Activated T-cell treated with anti-CD3 and anti-CD28 coated beads, Interleukin-2, amount 50 U/mL, for 4 hours (primary cell): ENCODE measurements around the gene NAPSA. TPM values are rescaled to one million over a fixed set of nuclear protein-coding genes. Genes with fewer than 3 reads are reported as not detected.
A peak's percentile ranks its signal among the peaks of the same experiment; 100 is the strongest.

Source experiments
- ATAC-seq, 2 donors: fragments of 200-7000 bp; cut with Tn5 transposase; one replicate each; pipeline ENCODE4 v1.10.0; 2021
- DNase-seq: peaks from one replicate; pipeline ENCODE4 v3.0.0-alpha.2; 2020
- H3K27me3 Mint-ChIP-seq: one replicate; pipeline ENCODE4 v1.8.0; 2021; ENCODE audit warnings: low read depth, mixed read lengths
- H3K36me3 Mint-ChIP-seq: one replicate; pipeline ENCODE4 v1.8.0; 2022; ENCODE audit warnings: mixed read lengths; ENCODE audit not compliant: insufficient read depth
- H3K4me1 Mint-ChIP-seq: one replicate; pipeline ENCODE4 v1.8.0; 2021; ENCODE audit warnings: low read depth, mixed read lengths
- H3K4me3 Mint-ChIP-seq: one replicate; pipeline ENCODE4 v1.8.0; 2021; ENCODE audit warnings: mild to moderate bottlenecking, moderate library complexity, mixed read lengths
- H3K9me3 Mint-ChIP-seq: one replicate; pipeline ENCODE4 v1.8.0; 2021; ENCODE audit warnings: mixed read lengths
- total RNA-seq, 3 donors: library from RNA; stranded (reverse); gene quantifications; one replicate each; pipeline ENCODE4 v1.2.1, GENCODE V29; 2021

Gene NAPSA
- total RNA-seq, 3 donors from 2014 or later = 9.1 to 21.1 (median 10.4) TPM

GRCh38 chr19:50378863-50379236 lies 13.4 kb upstream of the NAPSA start:
- DNase-seq (no peak), ATAC-seq (no peak)
- Mint-ChIP-seq H3K9me3 (no peaks in the 10 kb centered on the region), H3K27me3 (no peaks in the 10 kb centered on the region), H3K4me3 (no peak overlapping the region), H3K4me1 (peaks cover 16% of the 10 kb centered on the region), H3K36me3 (peaks cover 24% of the 10 kb centered on the region)

- DNase-seq (no peak), ATAC-seq (no peak)
- H3K36me3 Mint-ChIP-seq = peaks cover 24% of the 10 kb centered on the region
- peaks cover 10% of the 10 kb centered on the region for H3K4me1 Mint-ChIP-seq
- H3K27me3 Mint-ChIP-seq = no peaks in the 10 kb centered on the region
- no peaks in the 10 kb centered on the region for H3K9me3 Mint-ChIP-seq
- H3K4me3 Mint-ChIP-seq = peak overlapping the region; percentile 54
These were observed 12.9 kb upstream of the NAPSA start for GRCh38 chr19:50378169-50378862.

GRCh38 chr19:50377517-50377916 lies 12.1 kb upstream of the NAPSA start:
- Mint-ChIP-seq H3K27me3 (no peaks in the 10 kb centered on the region), H3K4me1 (peaks cover 8% of the 10 kb centered on the region), H3K9me3 (no peaks in the 10 kb centered on the region), H3K4me3 (peak overlapping the region; percentile 100), H3K36me3 (peaks cover 24% of the 10 kb centered on the region)
- ATAC-seq = no peak
- no peak for DNase-seq

- H3K4me3 Mint-ChIP-seq = peak overlapping the region; percentile 100
- H3K27me3 Mint-ChIP-seq = no peaks in the 10 kb centered on the region
- H3K4me1 Mint-ChIP-seq = peaks cover 8% of the 10 kb centered on the region
- H3K36me3 Mint-ChIP-seq = peaks cover 24% of the 10 kb centered on the region
- peak; percentile 22 to 32 for ATAC-seq
- H3K9me3 Mint-ChIP-seq = no peaks in the 10 kb centered on the region
- DNase-seq = peak; percentile 56
These were observed 11.6 kb upstream of the NAPSA start for GRCh38 chr19:50377051-50377461.

GRCh38 chr19:50376166-50377050 lies 11.0 kb upstream of the NAPSA start, which contains the start of gene NR1H2:
Gene NR1H2, plus strand, starts transcription at chr19:50376457. Its CDS starts 1,149 bp downstream, at chr19:50377606.
- H3K36me3 Mint-ChIP-seq = peaks cover 22% of the 10 kb centered on the region
- peak; percentile 93 for ATAC-seq

GRCh38 chr19:50371914-50372475 lies 6.6 kb upstream of the NAPSA start:
- peaks cover 21% of the 10 kb centered on the region for H3K4me1 Mint-ChIP-seq
- DNase-seq = no peak
- H3K27me3 Mint-ChIP-seq = no peaks in the 10 kb centered on the region
- H3K36me3 Mint-ChIP-seq = no peaks in the 10 kb centered on the region
- H3K9me3 Mint-ChIP-seq = no peaks in the 10 kb centered on the region
- no peak overlapping the region for H3K4me3 Mint-ChIP-seq
- ATAC-seq = no peak

More at GRCh38 chr19:50376166-50377050, 11.0 kb upstream of the NAPSA start, which contains the start of gene NR1H2:
- no peaks in the 10 kb centered on the region for H3K9me3 Mint-ChIP-seq
- peaks cover 8% of the 10 kb centered on the region for H3K4me1 Mint-ChIP-seq
- H3K27me3 Mint-ChIP-seq = no peaks in the 10 kb centered on the region
- peak; percentile 95 for DNase-seq
- H3K4me3 Mint-ChIP-seq = peak within 1 kb of the TSS; percentile 100

GRCh38 chr19:50368649-50369570 lies 3.5 kb upstream of the NAPSA start:
- Mint-ChIP-seq H3K4me3 (peak overlapping the region; percentile 85), H3K4me1 (peaks cover 37% of the 10 kb centered on the region), H3K36me3 (no peaks in the 10 kb centered on the region), H3K9me3 (no peaks in the 10 kb centered on the region), H3K27me3 (no peaks in the 10 kb centered on the region)
- ATAC-seq (peak; percentile 65 to 77), DNase-seq (peak; percentile 76)

- peaks cover 74% of the 10 kb centered on the region for H3K4me1 Mint-ChIP-seq
- peaks cover 3% of the 10 kb centered on the region for H3K9me3 Mint-ChIP-seq
- no peaks in the 10 kb centered on the region for H3K27me3 Mint-ChIP-seq
- ATAC-seq (peak; percentile 60 to 66), DNase-seq (no peak)
- H3K4me3 Mint-ChIP-seq = peak overlapping the region; percentile 42
- no peaks in the 10 kb centered on the region for H3K36me3 Mint-ChIP-seq
These were observed 2.6 kb downstream of the NAPSA start for GRCh38 chr19:50362656-50363424.

- Mint-ChIP-seq H3K4me1 (peaks cover 77% of the 10 kb centered on the region), H3K36me3 (no peaks in the 10 kb centered on the region), H3K27me3 (no peaks in the 10 kb centered on the region), H3K9me3 (peaks cover 3% of the 10 kb centered on the region), H3K4me3 (no peak overlapping the region)
- ATAC-seq (no peak), DNase-seq (no peak)
These were observed 3.4 kb downstream of the NAPSA start for GRCh38 chr19:50362030-50362412.

- H3K4me1 Mint-ChIP-seq = peaks cover 79% of the 10 kb centered on the region
- no peak overlapping the region for H3K4me3 Mint-ChIP-seq
- no peaks in the 10 kb centered on the region for H3K36me3 Mint-ChIP-seq
- no peaks in the 10 kb centered on the region for H3K27me3 Mint-ChIP-seq
- DNase-seq (no peak), ATAC-seq (no peak)
- peaks cover 3% of the 10 kb centered on the region for H3K9me3 Mint-ChIP-seq
These were observed 4.0 kb downstream of the NAPSA start for GRCh38 chr19:50361290-50362029.

GRCh38 chr19:50359328-50359818 lies 6.1 kb downstream of the NAPSA start:
- Mint-ChIP-seq H3K4me3 (peak overlapping the region; percentile 88), H3K27me3 (no peaks in the 10 kb centered on the region), H3K36me3 (no peaks in the 10 kb centered on the region), H3K4me1 (peaks cover 60% of the 10 kb centered on the region), H3K9me3 (peaks cover 3% of the 10 kb centered on the region)
- ATAC-seq = no peak
- no peak for DNase-seq

- Mint-ChIP-seq H3K4me3 (peak overlapping the region; percentile 88), H3K36me3 (no peaks in the 10 kb centered on the region), H3K4me1 (peaks cover 56% of the 10 kb centered on the region), H3K9me3 (peaks cover 3% of the 10 kb centered on the region), H3K27me3 (no peaks in the 10 kb centered on the region)
- ATAC-seq = peak; percentile 12 to 18
- DNase-seq = peak; percentile 73
These were observed 6.7 kb downstream of the NAPSA start for GRCh38 chr19:50358483-50359327.
